COLO668 (cell line): ENCODE results near the gene CELA1.
"Not testable (repeated sequence)": the region's sequence is repeated elsewhere in the genome, so short reads cannot be mapped to it uniquely, and the experiment has no call there.

Experiments
- DNase-seq: peaks from one replicate; lab custom pipeline; 2025; ENCODE audit not compliant: unreplicated experiment; lab: John Stamatoyannopoulos, UW

Gene CELA1

DNA sequence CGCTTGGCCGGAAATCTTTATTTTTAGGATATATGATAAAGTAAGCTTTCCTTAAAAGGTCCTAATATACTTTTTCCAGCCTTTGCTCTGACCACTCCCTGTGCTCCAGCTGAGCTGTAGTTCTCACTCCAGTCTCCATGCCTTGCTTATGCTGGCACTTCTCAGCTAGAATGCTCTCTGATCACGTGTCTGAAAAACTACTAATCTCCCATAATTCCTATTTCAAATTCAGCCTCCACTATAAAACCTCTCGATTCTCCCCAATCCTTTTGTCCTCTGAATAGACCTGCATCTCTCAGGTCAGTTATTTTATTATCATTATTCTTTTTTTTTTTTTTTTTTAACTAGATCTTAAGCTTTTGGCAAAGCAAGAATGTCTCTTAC is 26.2 kb downstream of the CELA1 start:
- no peak for DNase-seq

DNA sequence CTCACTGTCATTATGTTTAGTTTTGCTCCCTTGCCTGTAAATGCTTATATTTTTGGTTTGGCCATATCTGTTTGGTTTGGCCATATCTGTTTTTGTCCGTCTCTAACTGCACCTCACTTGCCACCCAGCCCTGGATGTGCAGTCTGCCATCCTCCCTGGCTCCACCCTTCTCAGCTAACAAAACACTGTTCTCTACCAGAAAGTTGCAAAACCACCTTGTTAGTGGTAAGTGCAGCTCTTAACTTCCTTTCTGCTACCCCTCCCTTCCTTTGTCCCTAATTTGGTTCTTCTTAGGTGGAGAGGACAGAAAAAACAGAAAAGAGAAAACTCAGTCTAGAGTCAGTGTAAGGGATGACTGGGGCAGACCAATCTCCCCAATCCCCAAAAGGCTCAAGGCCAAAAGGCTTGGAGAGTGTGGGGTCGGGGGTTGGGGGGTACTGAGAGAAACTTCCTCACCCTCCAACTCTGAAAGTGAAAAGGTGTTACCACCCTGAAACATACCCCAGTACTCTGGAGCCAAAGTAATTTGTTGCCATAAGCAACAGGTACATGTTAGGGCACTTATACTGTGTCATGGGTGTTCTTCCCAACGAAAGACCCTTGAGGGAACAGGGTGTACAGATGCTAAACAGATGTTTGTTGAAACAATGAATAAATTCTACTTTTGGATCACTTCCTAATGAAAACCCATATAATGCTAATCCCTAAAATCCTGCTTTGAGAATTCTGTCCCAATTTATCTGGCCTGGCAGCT is 27.5 kb downstream of the CELA1 start:
- no peak for DNase-seq

DNA sequence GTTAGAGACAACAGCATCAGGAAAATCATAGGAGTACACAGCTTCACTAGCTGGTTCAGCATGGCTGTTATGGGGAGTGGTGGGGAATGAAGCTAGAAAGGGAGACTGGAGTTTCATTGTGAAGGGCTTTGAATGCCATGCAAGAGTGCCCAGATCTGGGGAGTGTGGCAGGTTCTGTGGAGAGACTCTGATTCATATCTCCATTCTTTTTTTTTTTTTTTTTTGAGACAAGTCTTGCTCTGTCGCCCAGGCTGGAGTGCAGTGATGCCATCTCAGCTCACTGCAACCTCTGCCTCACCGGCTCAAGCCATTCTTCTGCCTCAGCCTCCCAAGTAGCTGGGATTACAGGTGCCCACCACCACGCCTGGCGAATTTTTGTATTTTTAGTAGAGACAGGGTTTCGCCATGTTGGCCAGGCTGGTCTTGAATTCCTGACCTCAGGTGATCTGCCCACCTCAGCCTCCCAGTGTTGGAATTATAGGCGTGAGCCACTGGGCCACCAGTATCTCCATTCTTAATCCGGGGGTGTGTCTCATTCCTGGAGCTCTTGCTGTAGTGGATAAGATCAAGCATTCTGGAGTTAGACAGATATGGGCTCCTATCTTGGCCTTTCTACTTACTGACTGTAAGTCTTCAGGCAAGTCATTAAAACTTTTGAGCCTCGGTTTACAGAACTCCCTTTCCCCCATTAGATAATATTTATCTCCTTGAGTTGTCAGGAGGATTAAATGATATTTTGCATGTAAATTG is 28.2 kb downstream of the CELA1 start:
- not testable (repeated sequence) for DNase-seq

DNA sequence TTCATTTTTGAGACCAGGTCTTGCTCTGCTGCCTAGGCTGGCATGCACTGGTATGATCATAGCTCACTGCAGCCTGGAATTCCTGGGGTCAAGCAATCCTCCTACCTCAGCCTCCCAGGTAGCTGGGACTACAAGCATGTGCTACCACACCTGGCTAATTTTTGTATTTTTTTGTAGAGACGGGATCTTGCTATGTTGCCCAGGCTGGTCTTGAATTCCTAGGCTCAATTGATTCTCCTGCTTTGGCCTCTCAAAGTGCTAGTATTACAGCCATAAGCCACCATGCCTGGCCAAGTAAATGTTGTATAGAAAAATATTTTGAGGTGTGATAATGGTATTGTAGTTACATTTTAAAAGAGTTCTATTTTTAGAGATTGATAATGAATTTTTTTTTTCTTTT is 35.1 kb downstream of the CELA1 start:
- no peak for DNase-seq

DNA sequence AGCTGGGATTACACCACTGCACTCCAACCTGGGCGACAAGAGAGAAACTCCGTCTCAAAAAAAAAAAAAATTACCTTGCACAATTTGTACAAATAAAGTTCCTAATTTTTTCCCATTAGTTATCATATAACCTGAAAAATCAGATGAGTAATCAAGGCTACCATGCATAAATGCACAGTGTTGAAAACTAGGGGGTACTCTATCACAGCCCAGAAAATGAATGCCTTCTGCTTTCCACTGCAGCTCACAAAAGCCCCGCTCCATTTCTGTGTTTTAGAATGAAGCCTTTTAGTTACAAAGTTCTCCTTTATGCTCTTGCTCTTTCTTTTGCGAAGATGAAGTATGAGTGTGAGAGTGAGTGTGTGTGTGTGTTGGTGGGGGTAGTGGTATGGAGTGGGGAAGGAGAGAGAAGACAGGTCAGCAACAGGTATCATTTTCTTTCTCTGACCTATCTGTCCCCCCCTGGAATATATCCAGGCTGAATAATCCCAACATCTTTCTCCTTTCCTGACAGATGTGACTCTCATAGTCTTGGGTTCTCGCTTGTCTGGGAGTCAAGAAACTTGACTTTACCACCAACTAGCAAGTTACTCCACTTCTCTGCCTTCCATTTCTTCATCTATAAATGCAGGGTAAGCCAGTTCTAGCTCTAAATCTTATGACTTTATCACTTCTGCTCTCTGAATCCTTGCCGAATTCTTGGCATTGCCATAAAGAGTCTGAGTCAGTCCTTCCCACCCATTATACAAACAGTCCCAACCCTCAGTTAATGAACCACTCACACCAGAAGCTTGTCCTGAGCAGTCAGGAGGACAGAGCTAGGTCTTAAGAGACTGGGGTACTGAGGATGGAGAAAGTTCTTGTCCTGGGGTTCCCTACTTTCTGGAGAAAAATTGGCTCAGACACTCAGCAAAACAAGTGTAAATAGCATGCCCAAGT is 38.6 kb downstream of the CELA1 start:
- no peak for DNase-seq

DNA sequence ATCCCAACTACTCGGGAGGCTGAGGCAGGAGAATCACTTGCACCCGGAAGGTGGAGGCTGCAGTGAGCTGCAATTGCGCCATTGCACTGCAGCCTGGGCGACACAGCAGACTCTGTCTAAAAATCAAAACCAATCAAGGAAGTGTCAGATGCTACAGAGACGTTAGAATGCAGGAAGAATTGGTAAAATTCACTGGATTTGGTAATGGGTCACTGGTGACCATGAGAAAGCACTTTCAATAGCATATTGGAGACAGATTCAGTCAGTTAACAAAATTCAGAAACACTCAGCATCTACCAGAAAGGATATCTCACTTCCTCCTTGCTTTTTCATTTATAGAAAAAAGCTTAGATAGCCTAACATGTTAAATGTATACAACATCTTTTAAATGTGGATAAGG is 40.0 kb downstream of the CELA1 start:
- no peak for DNase-seq

DNA sequence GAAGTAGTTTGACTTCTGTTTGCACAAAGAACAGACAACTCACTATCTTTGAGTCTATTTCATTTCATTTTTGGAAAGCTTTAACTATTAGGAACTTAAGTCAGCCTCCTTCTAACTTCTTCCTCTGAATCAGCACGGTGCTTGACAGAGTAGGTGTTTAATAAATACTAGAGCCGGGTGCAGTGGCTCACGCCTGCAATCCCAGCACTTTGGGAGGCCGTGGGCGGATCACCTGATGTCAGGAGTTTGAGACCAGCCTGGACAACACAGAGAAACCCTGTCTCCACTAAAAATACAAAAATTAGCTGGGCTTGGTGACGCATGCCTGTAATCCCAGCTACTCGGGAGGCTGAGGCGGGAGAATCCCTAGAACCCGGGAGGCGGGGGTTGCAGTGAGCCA is 45.7 kb downstream of the CELA1 start:
- DNase-seq: not testable (repeated sequence)

DNA sequence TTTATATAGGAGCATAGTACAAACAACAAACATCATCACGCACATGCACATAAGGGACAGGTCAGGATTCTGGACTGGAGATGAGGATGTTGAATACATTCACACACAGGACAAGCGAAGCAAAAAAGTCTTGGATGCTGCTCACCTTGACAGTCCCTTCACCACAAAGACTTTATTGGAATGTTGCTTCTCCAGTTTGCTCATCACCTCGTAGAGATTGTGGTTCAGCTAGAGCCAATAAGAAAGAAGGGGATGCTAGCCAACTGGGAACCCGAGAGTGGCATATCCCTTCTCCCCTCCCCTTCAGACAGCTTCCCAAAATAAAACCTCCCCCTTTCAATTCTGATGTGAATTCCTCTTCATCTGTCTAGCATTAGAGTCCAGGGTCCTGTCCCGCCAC is 50.8 kb downstream of the CELA1 start:
- no peak for DNase-seq

DNA sequence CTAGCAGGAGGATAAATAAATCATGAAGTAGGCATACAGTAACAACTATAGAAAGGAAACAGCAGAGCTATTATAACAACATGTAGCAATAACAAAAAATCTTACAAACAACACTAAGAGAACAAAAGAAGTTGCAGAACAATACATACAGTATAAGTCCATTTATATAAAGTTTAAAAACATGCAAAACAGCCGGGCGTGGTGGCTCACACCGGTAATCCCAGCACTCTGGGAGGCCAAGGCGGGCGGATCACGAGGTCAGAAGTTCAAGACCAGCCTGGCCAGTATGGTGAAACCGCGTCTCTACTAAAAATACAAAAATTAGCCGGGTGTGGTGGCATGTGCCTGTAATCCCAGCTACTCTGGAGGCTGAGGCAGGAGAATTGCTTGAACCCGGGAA is 52.4 kb downstream of the CELA1 start:
- not testable (repeated sequence) for DNase-seq

DNA sequence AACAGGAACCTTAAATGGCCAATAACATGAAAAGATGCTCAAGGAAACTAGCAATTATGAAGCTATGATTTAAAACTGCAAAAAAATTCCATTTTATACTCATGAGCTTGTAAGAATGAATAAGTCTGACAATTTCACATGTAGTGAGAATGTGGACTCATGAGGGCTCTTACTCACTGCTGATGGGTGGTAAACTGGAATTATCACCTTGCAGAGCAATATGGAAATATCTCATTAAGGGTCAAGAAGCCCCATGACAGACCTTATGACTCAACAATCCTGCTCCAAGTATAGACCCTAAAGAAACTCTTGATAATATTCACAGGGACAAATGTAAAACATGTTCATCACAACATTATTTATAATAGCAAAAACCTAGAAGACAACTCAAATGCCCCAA is 52.8 kb downstream of the CELA1 start:
- no peak for DNase-seq

DNA sequence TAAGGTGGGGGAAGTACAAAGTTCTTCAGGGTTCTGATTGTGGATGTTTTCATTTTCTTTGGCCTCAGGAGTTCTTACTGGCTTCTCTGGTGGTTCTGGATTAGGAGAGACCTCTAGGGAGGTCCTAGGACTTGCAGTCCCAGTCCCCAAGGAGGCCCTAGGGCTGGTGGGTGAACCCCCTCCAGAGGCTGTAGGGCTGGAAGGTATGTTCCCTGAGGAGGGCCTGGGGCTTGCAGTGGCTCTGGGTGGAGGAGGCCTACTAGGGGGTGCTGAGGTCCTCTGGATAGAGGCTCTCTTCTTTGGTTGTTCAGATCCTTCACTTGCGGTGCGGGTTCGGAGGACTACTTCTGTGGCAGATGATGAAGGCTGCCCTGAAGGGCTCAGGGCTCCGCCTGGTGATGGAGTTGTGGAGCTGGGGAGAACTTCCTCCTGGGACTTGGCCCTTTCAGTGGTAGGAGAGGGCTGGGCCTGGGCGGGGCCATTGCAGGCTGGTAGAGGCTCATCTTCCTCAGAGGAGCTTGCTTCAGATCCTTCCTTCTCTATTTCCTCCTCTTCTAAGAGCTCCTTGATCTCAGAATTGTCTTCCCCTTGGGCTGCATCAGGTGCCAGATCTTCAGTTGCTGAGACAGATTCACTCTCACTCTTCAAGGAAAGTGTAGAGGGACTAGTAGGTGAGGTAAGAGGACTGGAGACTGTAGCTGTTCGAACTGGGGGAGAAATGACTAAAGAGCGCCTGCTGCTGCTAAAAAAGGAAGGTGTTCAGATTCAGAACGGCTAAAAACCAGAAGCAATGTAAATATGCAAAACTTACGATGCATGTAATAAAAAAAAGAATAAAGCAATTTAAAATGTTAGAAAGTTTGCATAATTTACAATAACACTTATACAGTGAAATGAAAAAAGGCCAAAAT is 54.6 kb downstream of the CELA1 start:
- DNase-seq: not testable (repeated sequence)

DNA sequence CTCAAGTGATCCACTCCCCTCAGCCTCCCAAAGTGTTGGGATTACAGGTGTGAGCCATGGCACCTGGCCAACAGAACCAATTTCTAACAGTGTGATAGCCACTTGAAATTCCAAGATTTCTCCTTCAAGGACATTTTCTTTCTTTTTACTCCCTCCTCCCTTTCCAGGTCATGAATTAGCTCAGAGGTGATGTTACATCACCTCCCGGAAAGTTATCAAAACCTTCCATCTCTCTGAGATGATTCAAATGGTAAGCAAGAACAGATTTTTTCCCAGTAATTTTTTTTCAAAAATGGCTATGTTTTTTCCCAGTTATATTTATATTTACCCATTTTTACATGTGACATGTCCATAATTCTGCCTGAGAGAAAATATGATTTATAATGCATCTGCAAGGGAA is 60.6 kb downstream of the CELA1 start:
- no peak for DNase-seq

DNA sequence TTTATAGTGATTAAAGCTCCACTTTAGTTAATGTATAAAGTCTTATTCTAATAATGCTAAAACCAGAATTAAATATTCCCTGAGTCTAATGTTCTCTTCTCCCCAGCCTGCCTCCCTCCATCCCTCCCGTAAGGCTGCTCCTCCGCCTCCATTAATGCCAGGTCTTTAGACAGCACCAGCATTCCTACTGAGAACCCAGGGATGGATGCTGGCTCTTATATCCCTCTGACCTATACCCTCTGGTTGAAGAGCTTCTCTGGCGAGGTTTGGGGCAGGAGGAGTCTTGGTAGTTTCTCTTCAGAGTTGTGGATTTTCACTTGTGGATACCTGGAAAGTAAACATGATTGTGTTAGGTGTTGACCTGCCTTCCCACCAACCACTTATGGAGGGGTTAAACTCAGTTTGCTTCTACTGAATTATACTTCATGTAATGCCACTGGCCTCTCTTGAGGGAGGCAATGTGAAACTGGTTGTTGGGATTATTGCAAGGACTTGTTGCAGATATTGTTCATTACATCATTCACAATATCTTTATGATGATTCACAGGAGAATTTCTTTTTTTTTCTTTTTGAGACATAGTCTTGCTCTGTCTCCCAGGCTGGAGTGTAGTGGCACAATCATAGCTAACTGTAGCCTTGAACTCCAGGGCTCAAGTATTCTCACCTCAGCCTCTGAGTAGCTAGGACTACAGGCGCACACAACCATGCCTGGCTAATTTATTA is 65.1 kb downstream of the CELA1 start:
- DNase-seq: no peak
